ENCODE results near the gene ZNF503.

ZNF503 gene

GRCh38 chr10:75406462-75407223 is 5.1 kb upstream of the ZNF503 start:
- DNase-seq, result no peak

GRCh38 chr10:75405598-75406461 is 4.3 kb upstream of the ZNF503 start:
- DNase-seq, result no peak

- DNase-seq, result no peak
Measured at GRCh38 chr10:75404815-75405597, 3.4 kb upstream of the ZNF503 start.

GRCh38 chr10:75403939-75404814 is 2.6 kb upstream of the ZNF503 start:
- DNase-seq, result no peak

GRCh38 chr10:75403144-75403938 is 1.8 kb upstream of the ZNF503 start:
- DNase-seq, result no peak

- no peak for DNase-seq
Measured at GRCh38 chr10:75402486-75403143, 1.1 kb upstream of the ZNF503 start.

GRCh38 chr10:75400771-75401568 is 594 bp downstream of the ZNF503 start:
- DNase-seq, result no peak

- DNase-seq, result no peak
Measured at GRCh38 chr10:75400163-75400770, 1.3 kb downstream of the ZNF503 start.

- peak; percentile 32 for DNase-seq
Measured at GRCh38 chr10:75399461-75400162, 2.0 kb downstream of the ZNF503 start.

GRCh38 chr10:75398692-75399460 is 2.7 kb downstream of the ZNF503 start:
- DNase-seq, result no peak

- DNase-seq, result no peak
Measured at GRCh38 chr10:75398200-75398691, 3.3 kb downstream of the ZNF503 start.

- DNase-seq, result no peak
Measured at GRCh38 chr10:75397496-75398199, 3.9 kb downstream of the ZNF503 start.

- no peak for DNase-seq
Measured at GRCh38 chr10:75396631-75397495, 4.7 kb downstream of the ZNF503 start.

GRCh38 chr10:75395932-75396630 is 5.5 kb downstream of the ZNF503 start:
- DNase-seq, result no peak

All from activated T-cell treated with anti-CD3 and anti-CD28 coated beads for 4 hours (primary cell).